A549 (cell line): ENCODE results near the gene GNA12. TPM values are rescaled to one million over a fixed set of nuclear protein-coding genes. Genes with fewer than 3 reads are reported as not detected.

Experiments used
- ATAC-seq, 2 experiments: fragments of 200-7000 bp in 1 of 2; fragments of >200 bp in 1 of 2; cut with Nextera tagmentation in 1 of 2; cut with Tn5 transposase in 1 of 2; 3 replicates each; pipeline versions ENCODE4 v1.8.0 to v1.9.1; 2018 to 2020; ENCODE audit warnings: mild to moderate bottlenecking in 1 of 2, moderate library complexity in 1 of 2
- CTCF ChIA-PET: fragments of 300-600 bp; sonication (Branson Sonifier 250); formaldehyde crosslinking; extraction: SDS; loops from one replicate; lab custom pipeline; 2021; ENCODE audit warnings: antibody characterized with exemption, inconsistent platforms; lab: Yijun Ruan, JAX
- POLR2A ChIA-PET: fragments of 350-600 bp; formaldehyde crosslinking; extraction: SDS; loops from one replicate; lab custom pipeline; 2021; ENCODE audit warnings: antibody characterized with exemption, inconsistent platforms; lab: Yijun Ruan, JAX
- DNase-seq, 2 experiments: peaks; one replicate each; pipeline versions ENCODE4 v3.0.0 to v3.0.0-alpha.2; 2011 to 2016; ENCODE audit warnings: low read depth in 1 of 2, low spot score in 1 of 2
- FAIRE-seq: peaks from 2 replicates; lab custom pipeline; 2011; peaks lifted over from hg19 to GRCh38; lab: Jason Lieb, UNC
- H3K27ac ChIP-seq, 2 experiments: fragments of >200 bp; sonication (Bioruptor Twin); formaldehyde crosslinking; 3 replicates each; pipeline ENCODE4 v1.5.1; 2016 to 2017
- H3K4me1 ChIP-seq: fragments of >200 bp; sonication (Bioruptor Twin); formaldehyde crosslinking; 3 replicates; pipeline ENCODE4 v1.6.1; 2016
- H3K4me2 ChIP-seq: fragments of >200 bp; sonication (Bioruptor Twin); formaldehyde crosslinking; 3 replicates; pipeline ENCODE4 v1.6.1; 2016
- H3K4me3 ChIP-seq: fragments of >200 bp; sonication (Bioruptor Twin); formaldehyde crosslinking; 3 replicates; pipeline ENCODE4 v1.5.1; 2016
- H3K9me3 ChIP-seq: fragments of >200 bp; sonication (Bioruptor Twin); formaldehyde crosslinking; 3 replicates; pipeline ENCODE4 v1.6.1; 2016
- BCL3 ChIP-seq: fragments of >200 bp; sonication (Bioruptor Twin); formaldehyde crosslinking; IDR thresholded peaks from 3 replicates; pipeline ENCODE4 v1.6.1; 2016
- CEBPB ChIP-seq, 2 experiments: fragments of >200 bp in 1 of 2; sonication (Bioruptor Twin) in 1 of 2; formaldehyde crosslinking in 1 of 2; IDR thresholded peaks; 2 replicates each; pipeline ENCODE4 v1.6.1; 2012 to 2016
- ELK1 ChIP-seq: fragments of 150-350 bp; IDR thresholded peaks from 2 replicates; pipeline ENCODE4 v1.6.1; 2014; ENCODE audit warnings: low read depth, mild to moderate bottlenecking, low read length
- FOSL2 ChIP-seq, 2 experiments: fragments of 450-650 bp in 1 of 2; fragments of >200 bp in 1 of 2; sonication (Bioruptor Twin) in 1 of 2; formaldehyde crosslinking; IDR thresholded peaks; 2 replicates each; pipeline versions ENCODE4 v1.5.0 to v1.6.1; 2016 to 2020; ENCODE audit warnings: mild to moderate bottlenecking in 1 of 2, moderate library complexity in 1 of 2
- HDAC2 ChIP-seq: fragments of 200-600 bp; sonication (generic); IDR thresholded peaks from 2 replicates; pipeline ENCODE4 v1.6.1; 2016
- JUNB ChIP-seq: fragments of >200 bp; sonication (Bioruptor Twin); formaldehyde crosslinking; IDR thresholded peaks from 2 replicates; pipeline ENCODE4 v1.6.1; 2016
- KDM1A ChIP-seq: fragments of 200-600 bp; sonication (generic); IDR thresholded peaks from 2 replicates; pipeline ENCODE4 v1.6.1; 2016; ENCODE audit warnings: low read depth, mild to moderate bottlenecking
- MYC ChIP-seq: IDR thresholded peaks from 2 replicates; pipeline ENCODE4 v1.6.1; 2012; ENCODE audit warnings: mild to moderate bottlenecking, inconsistent platforms, low read length, improper control_type of control experiment, borderline replicate concordance
- NR3C1 ChIP-seq: fragments of >200 bp; sonication (Bioruptor Twin); formaldehyde crosslinking; IDR thresholded peaks from 3 replicates; pipeline ENCODE4 v1.6.1; 2017
- REST ChIP-seq: fragments of 200-600 bp; sonication (generic); IDR thresholded peaks from 2 replicates; pipeline ENCODE4 v1.6.1; 2016; ENCODE audit warnings: antibody characterized with exemption, mild to moderate bottlenecking, moderate library complexity
- SMC3 ChIP-seq: fragments of >200 bp; sonication (Bioruptor Twin); formaldehyde crosslinking; IDR thresholded peaks from 3 replicates; pipeline ENCODE4 v1.6.1; 2018; ENCODE audit warnings: inconsistent platforms
- WGBS: methylation state at CpG from one replicate; pipeline ENCODE4 v1.1.6; 2017; ENCODE audit errors: missing lambda C conversion rate; 5-methylcytosine and 5-hydroxymethylcytosine counted together
- polyA plus RNA-seq, 4 experiments: library from polyadenylated mRNA; depleted of rRNA in 3 of 4; stranded (reverse); fragments of >200 nt; fragmentation: RNase III in 1 of 4; extraction: RNeasy Plus Mini Kit Qiagen cat#74134 plus additional on column Dnase treatment in 1 of 4; gene quantifications; 2 replicates in 3 of 4; 3 replicates in 1 of 4; pipeline ENCODE4 v1.2.3, GENCODE V29; 2011 to 2017

The GNA12 gene
- polyA plus RNA-seq, 2 of the 4 experiments (the other 2 are of a cell fraction), result 33.0 to 43.7 TPM

- TF ChIP-seq REST, result no peak
Observed at GRCh38 chr7:2794836-2795636, 49.1 kb downstream of the GNA12 start (continued).

- no peak overlapping the region for H3K4me3 ChIP-seq
- ChIA-PET CTCF (no interaction called here), POLR2A (no interaction called here)
- FAIRE-seq (no peak), DNase-seq (no peak), ATAC-seq (no peak)
- WGBS, result 96% methylated on average over 16 of the region's 16 CpGs
- H3K9me3 ChIP-seq, result no peaks in the 10 kb centered on the region
- no peak overlapping the region for H3K4me2 ChIP-seq
- H3K27ac ChIP-seq, result no peak overlapping the region
- TF ChIP-seq BCL3, result no peak
- peaks cover 6% of the 10 kb centered on the region; the same call in 1 of the 3 replicates for H3K4me1 ChIP-seq
Observed at GRCh38 chr7:2792856-2793487, 51.1 kb downstream of the GNA12 start.

GRCh38 chr7:2792235-2792634 is 51.9 kb downstream of the GNA12 start:
- ATAC-seq, result no peak
- WGBS, result 95% methylated on average over 5 of the region's 5 CpGs
- CTCF ChIA-PET, result interaction anchor here (1.1 to 1.9 kb wide), 2 partner anchors 13 to 16 kb away, joined by 3 to 5 read pairs; no protein-coding TSS in a partner anchor
- no peak overlapping the region for H3K4me3 ChIP-seq
- TF ChIP-seq KDM1A, result no peak
- no peak for TF ChIP-seq FOSL2 (IDR thresholded peaks at IDR 0.05)
- TF ChIP-seq FOSL2 (CRISPR knock-in tag; IDR thresholded peaks at IDR 0.05), result no peak
- TF ChIP-seq, all 56 proteins: peak for 0
- Histone ChIP-seq H3K27ac (no peak overlapping the region), H3K4me2 (no peak overlapping the region), H3K9me3 (no peaks in the 10 kb centered on the region), H3K4me1 (peaks cover 4% of the 10 kb centered on the region; the same call in 1 of the 3 replicates)
- POLR2A ChIA-PET, result no interaction called here
- FAIRE-seq, result no peak
- no peak for DNase-seq

GRCh38 chr7:2791390-2791789 is 52.7 kb downstream of the GNA12 start:
- DNase-seq (no peak), FAIRE-seq (no peak), ATAC-seq (no peak)
- ChIA-PET POLR2A (no interaction called here), CTCF (interaction anchor here (0.6 to 1.9 kb wide), 3 partner anchors 12 to 77 kb away, joined by 3 to 5 read pairs (median 3); no protein-coding TSS in a partner anchor)
- Histone ChIP-seq H3K27ac (no peak overlapping the region), H3K9me3 (no peaks in the 10 kb centered on the region)
- TF ChIP-seq BCL3 (no peak), JUNB (no peak), CEBPB (IDR thresholded peaks at IDR 0.05) (no peak), ELK1 (no peak), NR3C1 (no peak), MYC (no peak), SMC3 (no peak), HDAC2 (no peak)
- TF ChIP-seq, all 56 proteins: peak for 0
- peaks cover 4% of the 10 kb centered on the region; the same call in 1 of the 3 replicates for H3K4me1 ChIP-seq
- no peak overlapping the region for H3K4me3 ChIP-seq
- 84% methylated on average over 5 of the region's 5 CpGs for WGBS
- no peak overlapping the region for H3K4me2 ChIP-seq
